C1 segment of cervical spinal cord (tissue), 14 donors: Measurements from ENCODE around the gene LYRM1.
A peak's percentile ranks its signal among the peaks of the same experiment; 100 is the strongest.
"Not testable (repeated sequence)": the region's sequence is repeated elsewhere in the genome, so short reads cannot be mapped to it uniquely, and the experiment has no call there.

ENCODE experiments used
- DNase-seq, 14 donors: peaks; one replicate each; lab custom pipeline; 2025; lab: John Stamatoyannopoulos, UW

LYRM1 gene

GRCh38 chr16:20900299-20901067 lies at the start of gene LYRM1, which contains the start of gene DCUN1D3:
LYRM1 (plus strand) TSS chr16:20900771; CDS start chr16:20915556, 14,785 bp downstream.
DCUN1D3 (minus strand) TSS chr16:20900358; CDS start chr16:20862538, 37,820 bp downstream.
- DNase-seq: peak; percentile 70 to 99 (median 94)

GRCh38 chr16:20850981-20851380 lies 49.6 kb upstream of the LYRM1 start:
- no peak for DNase-seq

GRCh38 chr16:20851601-20852000 lies 49.0 kb upstream of the LYRM1 start:
- DNase-seq: peak in 3 of 14 donors; percentile 3 to 20 (median 11)

- no peak for DNase-seq
Observed at GRCh38 chr16:20853143-20853542, 47.4 kb upstream of the LYRM1 start.

GRCh38 chr16:20853981-20854620 lies 46.5 kb upstream of the LYRM1 start:
- DNase-seq: no peak

GRCh38 chr16:20854963-20855362 lies 45.6 kb upstream of the LYRM1 start:
- no peak for DNase-seq

- DNase-seq: no peak
Observed at GRCh38 chr16:20857281-20857680, 43.3 kb upstream of the LYRM1 start.

GRCh38 chr16:20859229-20859628 lies 41.3 kb upstream of the LYRM1 start:
- DNase-seq: no peak

GRCh38 chr16:20859699-20860098 lies 40.9 kb upstream of the LYRM1 start:
- peak in 2 of 14 donors; percentile 12 to 13 for DNase-seq

- DNase-seq: no peak
Observed at GRCh38 chr16:20860361-20860760, 40.2 kb upstream of the LYRM1 start.

- DNase-seq: not testable (repeated sequence)
Observed at GRCh38 chr16:20860995-20861394, 39.6 kb upstream of the LYRM1 start.

- DNase-seq: no peak
Observed at GRCh38 chr16:20862162-20862960, 38.2 kb upstream of the LYRM1 start.

GRCh38 chr16:20864376-20864775 lies 36.2 kb upstream of the LYRM1 start:
- not testable (repeated sequence) for DNase-seq

GRCh38 chr16:20865420-20866131 lies 35.0 kb upstream of the LYRM1 start:
- DNase-seq: no peak

GRCh38 chr16:20866145-20866772 lies 34.3 kb upstream of the LYRM1 start:
- peak in 3 of 14 donors; percentile 30 to 47 (median 46) for DNase-seq

- no peak for DNase-seq
Observed at GRCh38 chr16:20866801-20867200, 33.8 kb upstream of the LYRM1 start.

GRCh38 chr16:20867585-20867984 lies 33.0 kb upstream of the LYRM1 start:
- no peak for DNase-seq

- DNase-seq: peak in 12 of 14 donors; percentile 8 to 78 (median 50)
Observed at GRCh38 chr16:20868890-20869289, 31.7 kb upstream of the LYRM1 start.

GRCh38 chr16:20870122-20870820 lies 30.3 kb upstream of the LYRM1 start:
- peak in 1 of 14 donors; percentile 2 for DNase-seq

- no peak for DNase-seq
Observed at GRCh38 chr16:20871258-20871657, 29.3 kb upstream of the LYRM1 start.
